Neural cell (in vitro differentiated cells): ENCODE measurements around the gene FGF14. TPM values are rescaled to one million over a fixed set of nuclear protein-coding genes. Genes with fewer than 3 reads are reported as not detected.

Experiments used
- H2AFZ ChIP-seq: fragments of 200-600, 300-800 bp; sonication (generic), shearing (Covaris generic); 2 replicates; pipeline ENCODE4 v1.6.0; 2014; ENCODE audit warnings: low read depth, mild to moderate bottlenecking, antibody characterized with exemption, low read length, moderate library complexity
- H3F3A ChIP-seq: fragments of 200-600 bp; shearing (Covaris generic); 2 replicates; pipeline ENCODE4 v1.6.1; 2016; ENCODE audit warnings: mild to moderate bottlenecking, moderate library complexity, mixed read lengths, antibody characterized with exemption, low read length; ENCODE audit not compliant: insufficient read depth, poor library complexity, severe bottlenecking
- H3K27ac ChIP-seq: fragments of 200-600, 300-800 bp; sonication (generic), shearing (Covaris generic); 2 replicates; pipeline ENCODE4 v1.5.1; 2014; ENCODE audit warnings: mild to moderate bottlenecking, low read length, moderate library complexity
- H3K27me3 ChIP-seq: fragments of 300-800, 200-600 bp; sonication (generic), shearing (Covaris generic); 2 replicates; pipeline ENCODE4 v1.6.0; 2014; ENCODE audit warnings: mild to moderate bottlenecking, low read depth, low read length, moderate library complexity; ENCODE audit not compliant: insufficient read depth
- H3K36me3 ChIP-seq: fragments of 300-800, 200-600 bp; sonication (generic), shearing (Covaris generic); 2 replicates; pipeline ENCODE4 v1.5.1; 2014; ENCODE audit warnings: mild to moderate bottlenecking, antibody characterized with exemption, low read length, moderate library complexity; ENCODE audit not compliant: insufficient read depth
- H3K4me2 ChIP-seq: fragments of 300-800, 200-600 bp; sonication (generic), shearing (Covaris generic); 2 replicates; pipeline ENCODE4 v1.6.0; 2014; ENCODE audit warnings: mild to moderate bottlenecking, low read length
- H3K4me3 ChIP-seq: fragments of 300-800, 200-600 bp; sonication (generic), shearing (Covaris generic); 2 replicates; pipeline ENCODE4 v1.5.1; 2014; ENCODE audit warnings: mild to moderate bottlenecking, low read length, moderate library complexity
- H3K79me2 ChIP-seq: fragments of 200-600 bp; shearing (Covaris generic); replicated peaks from 2 replicates; pipeline ENCODE4 v1.6.0; 2014; ENCODE audit warnings: mild to moderate bottlenecking, low read length, moderate library complexity; ENCODE audit not compliant: insufficient read depth
- H3K9ac ChIP-seq: fragments of 300-800, 200-600 bp; sonication (generic), shearing (Covaris generic); 2 replicates; pipeline ENCODE4 v1.6.1; 2016; ENCODE audit warnings: mild to moderate bottlenecking, low read length, mixed read lengths
- H3K9me2 ChIP-seq: fragments of 200-600 bp; shearing (Covaris generic); 2 replicates; pipeline ENCODE4 v1.6.1; 2016; ENCODE audit warnings: mild to moderate bottlenecking, low read length, mixed read lengths; ENCODE audit not compliant: insufficient read depth
- H3K9me3 ChIP-seq: fragments of 200-600, 300-800 bp; sonication (generic), shearing (Covaris generic); 2 replicates; pipeline ENCODE4 v1.6.1; 2016; ENCODE audit warnings: mild to moderate bottlenecking, mixed run types, low read length, moderate library complexity, mixed read lengths
- H4K20me1 ChIP-seq: fragments of 200-600 bp; shearing (Covaris generic); 2 replicates; pipeline ENCODE4 v1.6.1; 2016; ENCODE audit warnings: mild to moderate bottlenecking, mixed run types; ENCODE audit not compliant: insufficient read depth
- EP300 ChIP-seq: fragments of 450-650 bp; conservative IDR thresholded peaks from 2 replicates; pipeline ENCODE4 v1.6.1; 2014; ENCODE audit warnings: antibody characterized with exemption, mild to moderate bottlenecking, moderate library complexity; ENCODE audit not compliant: poor library complexity, severe bottlenecking
- EZH2 ChIP-seq: fragments of 200-600, 300-800 bp; shearing (Covaris generic), sonication (generic); IDR thresholded peaks from 2 replicates; pipeline ENCODE4 v1.6.1; 2014; ENCODE audit warnings: antibody characterized with exemption, low read length, borderline replicate concordance, mild to moderate bottlenecking; ENCODE audit not compliant: insufficient read depth, poor library complexity, severe bottlenecking
- MXI1 ChIP-seq: fragments of 450-650 bp; conservative IDR thresholded peaks from 2 replicates; pipeline ENCODE4 v1.6.1; 2014; ENCODE audit warnings: antibody characterized with exemption, mild to moderate bottlenecking; ENCODE audit not compliant: poor library complexity, severe bottlenecking
- POLR2AphosphoS5 ChIP-seq: IDR thresholded peaks from 2 replicates; pipeline ENCODE4 v1.6.1; 2012
- RAD21 ChIP-seq: fragments of 450-650 bp; conservative IDR thresholded peaks from 2 replicates; pipeline ENCODE4 v1.6.1; 2014; ENCODE audit warnings: antibody characterized with exemption, mild to moderate bottlenecking, moderate library complexity
- SMC3 ChIP-seq: fragments of 450-650 bp; conservative IDR thresholded peaks from 2 replicates; pipeline ENCODE4 v1.6.1; 2014; ENCODE audit warnings: antibody characterized with exemption, mild to moderate bottlenecking, moderate library complexity; ENCODE audit not compliant: poor library complexity
- TAF1 ChIP-seq: IDR thresholded peaks from 2 replicates; pipeline ENCODE4 v1.6.1; 2012; ENCODE audit warnings: low read depth
- polyA plus RNA-seq: library from polyadenylated mRNA; depleted of rRNA; stranded (reverse); fragments of >200 nt; gene quantifications from 2 replicates; pipeline ENCODE4 v1.2.3, GENCODE V29; 2014
- TF ChIP-seq, protein P1 (sequence below): fragments of 450-650 bp; IDR thresholded peaks from 2 replicates; pipeline ENCODE4 v1.5.1; 2014; ENCODE audit warnings: antibody characterized with exemption, mild to moderate bottlenecking, moderate library complexity; ENCODE audit not compliant: poor library complexity, severe bottlenecking
- TF ChIP-seq, protein P2 (sequence below): IDR thresholded peaks from 2 replicates; pipeline ENCODE4 v1.6.1; 2012; ENCODE audit warnings: borderline replicate concordance

The FGF14 gene
- polyA plus RNA-seq, 1 donor from 2014 or later = 36.4 TPM

DNA sequence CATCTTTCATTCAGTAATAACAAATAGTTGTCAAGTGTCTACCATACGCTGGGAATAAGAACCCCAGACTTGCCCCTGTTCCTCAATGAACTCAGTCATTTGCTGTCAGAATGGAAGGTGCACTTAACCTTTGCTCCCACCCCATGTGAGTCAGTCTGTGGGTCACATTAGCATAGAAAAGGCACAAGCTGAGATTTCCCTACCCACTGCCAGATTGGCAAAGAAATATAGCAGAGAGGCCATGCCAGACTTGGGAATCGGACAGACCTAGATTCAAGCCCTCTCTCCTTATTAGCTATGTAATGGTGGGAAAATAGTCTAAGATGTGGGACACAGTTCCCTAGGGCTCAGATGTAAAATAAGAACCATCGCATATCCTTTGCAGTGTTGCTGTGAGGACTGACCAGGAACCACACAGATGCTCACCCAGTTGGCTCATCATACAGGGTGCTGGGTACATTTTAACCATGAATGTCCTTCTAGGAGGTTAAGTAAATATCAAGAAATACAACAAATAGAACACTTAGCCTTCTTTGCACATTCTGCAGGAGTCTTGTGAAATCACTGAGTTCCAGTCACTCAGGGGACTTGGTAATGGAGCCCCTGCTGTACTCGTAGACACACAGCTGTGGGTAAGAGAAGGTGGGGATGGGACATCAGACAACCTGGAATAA, 218.2 kb downstream of the FGF14 start:
- TF ChIP-seq POLR2AphosphoS5 (no peak), RAD21 (no peak), SMC3 (no peak), EP300 (no peak), TAF1 (no peak), MXI1 (no peak), EZH2 (no peak)
- TF ChIP-seq, protein P1, sequence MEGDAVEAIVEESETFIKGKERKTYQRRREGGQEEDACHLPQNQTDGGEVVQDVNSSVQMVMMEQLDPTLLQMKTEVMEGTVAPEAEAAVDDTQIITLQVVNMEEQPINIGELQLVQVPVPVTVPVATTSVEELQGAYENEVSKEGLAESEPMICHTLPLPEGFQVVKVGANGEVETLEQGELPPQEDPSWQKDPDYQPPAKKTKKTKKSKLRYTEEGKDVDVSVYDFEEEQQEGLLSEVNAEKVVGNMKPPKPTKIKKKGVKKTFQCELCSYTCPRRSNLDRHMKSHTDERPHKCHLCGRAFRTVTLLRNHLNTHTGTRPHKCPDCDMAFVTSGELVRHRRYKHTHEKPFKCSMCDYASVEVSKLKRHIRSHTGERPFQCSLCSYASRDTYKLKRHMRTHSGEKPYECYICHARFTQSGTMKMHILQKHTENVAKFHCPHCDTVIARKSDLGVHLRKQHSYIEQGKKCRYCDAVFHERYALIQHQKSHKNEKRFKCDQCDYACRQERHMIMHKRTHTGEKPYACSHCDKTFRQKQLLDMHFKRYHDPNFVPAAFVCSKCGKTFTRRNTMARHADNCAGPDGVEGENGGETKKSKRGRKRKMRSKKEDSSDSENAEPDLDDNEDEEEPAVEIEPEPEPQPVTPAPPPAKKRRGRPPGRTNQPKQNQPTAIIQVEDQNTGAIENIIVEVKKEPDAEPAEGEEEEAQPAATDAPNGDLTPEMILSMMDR = no peak
- TF ChIP-seq, protein P2, sequence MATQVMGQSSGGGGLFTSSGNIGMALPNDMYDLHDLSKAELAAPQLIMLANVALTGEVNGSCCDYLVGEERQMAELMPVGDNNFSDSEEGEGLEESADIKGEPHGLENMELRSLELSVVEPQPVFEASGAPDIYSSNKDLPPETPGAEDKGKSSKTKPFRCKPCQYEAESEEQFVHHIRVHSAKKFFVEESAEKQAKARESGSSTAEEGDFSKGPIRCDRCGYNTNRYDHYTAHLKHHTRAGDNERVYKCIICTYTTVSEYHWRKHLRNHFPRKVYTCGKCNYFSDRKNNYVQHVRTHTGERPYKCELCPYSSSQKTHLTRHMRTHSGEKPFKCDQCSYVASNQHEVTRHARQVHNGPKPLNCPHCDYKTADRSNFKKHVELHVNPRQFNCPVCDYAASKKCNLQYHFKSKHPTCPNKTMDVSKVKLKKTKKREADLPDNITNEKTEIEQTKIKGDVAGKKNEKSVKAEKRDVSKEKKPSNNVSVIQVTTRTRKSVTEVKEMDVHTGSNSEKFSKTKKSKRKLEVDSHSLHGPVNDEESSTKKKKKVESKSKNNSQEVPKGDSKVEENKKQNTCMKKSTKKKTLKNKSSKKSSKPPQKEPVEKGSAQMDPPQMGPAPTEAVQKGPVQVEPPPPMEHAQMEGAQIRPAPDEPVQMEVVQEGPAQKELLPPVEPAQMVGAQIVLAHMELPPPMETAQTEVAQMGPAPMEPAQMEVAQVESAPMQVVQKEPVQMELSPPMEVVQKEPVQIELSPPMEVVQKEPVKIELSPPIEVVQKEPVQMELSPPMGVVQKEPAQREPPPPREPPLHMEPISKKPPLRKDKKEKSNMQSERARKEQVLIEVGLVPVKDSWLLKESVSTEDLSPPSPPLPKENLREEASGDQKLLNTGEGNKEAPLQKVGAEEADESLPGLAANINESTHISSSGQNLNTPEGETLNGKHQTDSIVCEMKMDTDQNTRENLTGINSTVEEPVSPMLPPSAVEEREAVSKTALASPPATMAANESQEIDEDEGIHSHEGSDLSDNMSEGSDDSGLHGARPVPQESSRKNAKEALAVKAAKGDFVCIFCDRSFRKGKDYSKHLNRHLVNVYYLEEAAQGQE = no peak
- no peak overlapping the region for H3K4me3 ChIP-seq
- no peak overlapping the region for H3K27ac ChIP-seq
- no peak overlapping the region for H2AFZ ChIP-seq
- H3K79me2 ChIP-seq = no peaks in the 10 kb centered on the region
- no peaks in the 10 kb centered on the region for H3K9me3 ChIP-seq
- no peak overlapping the region for H3K9ac ChIP-seq
- H3K27me3 ChIP-seq = no peaks in the 10 kb centered on the region
- H4K20me1 ChIP-seq = no peaks in the 10 kb centered on the region
- H3K9me2 ChIP-seq = no peaks in the 10 kb centered on the region
- H3K36me3 ChIP-seq = no peaks in the 10 kb centered on the region
- H3K4me2 ChIP-seq = no peak overlapping the region
- H3F3A ChIP-seq = no peaks in the 10 kb centered on the region

DNA sequence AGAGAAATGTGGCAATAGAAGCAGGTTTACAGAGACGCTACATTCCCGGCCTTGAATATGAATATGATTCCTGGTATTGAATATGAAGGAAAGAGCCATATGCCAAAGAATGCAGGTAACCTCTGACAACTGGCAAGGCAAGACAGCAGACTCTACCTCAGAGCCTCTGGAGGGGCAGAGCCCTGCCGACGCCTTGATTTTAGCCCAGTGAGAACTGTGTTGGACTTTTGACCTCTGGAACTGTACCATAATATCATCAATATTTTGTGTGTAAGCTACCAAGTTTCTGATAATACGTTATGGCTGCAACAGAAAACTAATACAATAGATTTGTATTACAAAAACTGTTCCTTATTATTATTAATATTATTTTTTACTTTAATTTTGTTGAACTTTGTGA, 219.7 kb downstream of the FGF14 start:
- Histone ChIP-seq H4K20me1 (no peaks in the 10 kb centered on the region), H3K4me2 (no peak overlapping the region), H3K9me2 (no peaks in the 10 kb centered on the region), H3K27me3 (no peaks in the 10 kb centered on the region), H3K9me3 (no peaks in the 10 kb centered on the region), H2AFZ (no peak overlapping the region), H3K36me3 (no peaks in the 10 kb centered on the region), H3K79me2 (no peaks in the 10 kb centered on the region), H3K27ac (no peak overlapping the region), H3F3A (no peaks in the 10 kb centered on the region), H3K4me3 (no peak overlapping the region), H3K9ac (no peak overlapping the region)
- TF ChIP-seq POLR2AphosphoS5 (no peak), EZH2 (no peak), TAF1 (no peak), EP300 (no peak), SMC3 (no peak), RAD21 (no peak), MXI1 (no peak)
- TF ChIP-seq, protein P2 = no peak
- TF ChIP-seq, protein P1 = no peak
